Astrocyte (in vitro differentiated cells and primary cell): Measurements from ENCODE around the gene ASTN1.

ENCODE experiments used
- CTCF ChIP-seq: IDR thresholded peaks from 2 replicates; pipeline ENCODE4 v1.5.1; 2011; ENCODE audit warnings: low read depth, mild to moderate bottlenecking, inconsistent platforms, low read length, moderate library complexity; ENCODE audit not compliant: insufficient read depth
- EZH2 ChIP-seq: IDR thresholded peaks from 2 replicates; pipeline ENCODE4 v1.6.1; 2012; ENCODE audit warnings: mild to moderate bottlenecking, low read length, inconsistent platforms; ENCODE audit not compliant: insufficient read depth

- TF ChIP-seq CTCF (no peak), EZH2 (no peak)
These were observed 161.6 kb downstream of the ASTN1 start for GRCh38 chr1:177002891-177003290.
